IMR-90 (cell line): Measurements from ENCODE around the gene TMEM240. TPM values are rescaled to one million over a fixed set of nuclear protein-coding genes. Genes with fewer than 3 reads are reported as not detected.

Experiments used
- ATAC-seq: fragments of 200-7000 bp; cut with Tn5 transposase; 2 replicates; pipeline ENCODE4 v1.9.1; 2020; ENCODE audit warnings: low read depth, mild to moderate bottlenecking, moderate library complexity
- BruUV-seq: library from RNA; stranded (reverse); fragments of 400-500 nt; replicated peaks from 2 replicates; lab custom pipeline; 2021; lab: Mats Ljungman, UMichigan
- CTCF ChIA-PET: fragments of 300-600 bp; formaldehyde crosslinking; extraction: SDS; loops from one replicate; lab custom pipeline; 2021; ENCODE audit warnings: antibody characterized with exemption; lab: Yijun Ruan, JAX
- POLR2A ChIA-PET: fragments of 300-600 bp; sonication (Branson Sonifier 250); formaldehyde crosslinking; loops from one replicate; lab custom pipeline; 2022; ENCODE audit warnings: antibody characterized with exemption; ENCODE audit not compliant: unreplicated experiment; lab: Charles Lee
- DNase-seq: peaks from one replicate; pipeline ENCODE4 v3.0.0; 2013
- H2AFZ ChIP-seq: replicated peaks from 2 replicates; pipeline ENCODE3; 2013; ENCODE audit warnings: low read length, mild to moderate bottlenecking; ENCODE audit not compliant: poor library complexity
- H2AK5ac ChIP-seq: 2 replicates; pipeline ENCODE4 v1.6.1; 2013; ENCODE audit warnings: low read depth, low read length, inconsistent platforms
- H2AK9ac ChIP-seq: replicated peaks from 2 replicates; pipeline ENCODE3; 2013; ENCODE audit warnings: mild to moderate bottlenecking, low read depth, low read length, moderate library complexity; ENCODE audit not compliant: poor library complexity
- H2BK120ac ChIP-seq: 2 replicates; pipeline ENCODE4 v1.6.1; 2013; ENCODE audit warnings: low read depth, low read length, inconsistent platforms
- H2BK15ac ChIP-seq: 3 replicates; pipeline ENCODE4 v1.6.1; 2013; ENCODE audit warnings: low read depth, low read length, inconsistent platforms
- H2BK20ac ChIP-seq: 2 replicates; pipeline ENCODE4 v1.6.1; 2013; ENCODE audit warnings: low read depth, mild to moderate bottlenecking, inconsistent platforms, low read length, moderate library complexity
- H2BK5ac ChIP-seq: 2 replicates; pipeline ENCODE4 v1.6.1; 2013; ENCODE audit warnings: mild to moderate bottlenecking, low read depth, low read length, inconsistent platforms; ENCODE audit not compliant: poor library complexity, severe bottlenecking
- H3K14ac ChIP-seq: replicated peaks from 2 replicates; pipeline ENCODE4 v1.6.1; 2013; ENCODE audit warnings: low read depth, low read length, inconsistent platforms
- H3K18ac ChIP-seq: 2 replicates; pipeline ENCODE4 v1.6.1; 2013; ENCODE audit warnings: low read depth, low read length, control low read depth
- H3K23ac ChIP-seq: 2 replicates; pipeline ENCODE4 v1.6.1; 2013; ENCODE audit warnings: low read depth, low read length, inconsistent platforms
- H3K27ac ChIP-seq: 2 replicates; pipeline ENCODE4 v1.5.1; 2013; ENCODE audit warnings: mild to moderate bottlenecking, control low read depth, low read length; ENCODE audit not compliant: insufficient read depth
- H3K27me3 ChIP-seq: 2 replicates; pipeline ENCODE4 v1.6.1; 2013; ENCODE audit warnings: low read length; ENCODE audit not compliant: control insufficient read depth, insufficient read depth
- H3K36me3 ChIP-seq: 2 replicates; pipeline ENCODE4 v1.6.1; 2013; ENCODE audit warnings: low read length, mixed read lengths; ENCODE audit not compliant: control insufficient read depth, insufficient read depth
- H3K4ac ChIP-seq: 2 replicates; pipeline ENCODE4 v1.6.1; 2013; ENCODE audit warnings: low read depth, low read length, inconsistent platforms
- H3K4me1 ChIP-seq: 2 replicates; pipeline ENCODE4 v1.6.1; 2013; ENCODE audit warnings: low read length, mixed read lengths; ENCODE audit not compliant: control insufficient read depth, insufficient read depth
- H3K4me2 ChIP-seq: 2 replicates; pipeline ENCODE4 v1.6.1; 2013; ENCODE audit warnings: low read depth, mild to moderate bottlenecking, control low read depth, low read length, moderate library complexity
- H3K4me3 ChIP-seq: 2 replicates; pipeline ENCODE4 v1.5.1; 2013; ENCODE audit warnings: low read depth, mild to moderate bottlenecking, control low read depth, low read length, moderate library complexity; ENCODE audit not compliant: insufficient read depth
- H3K56ac ChIP-seq: 2 replicates; pipeline ENCODE4 v1.6.1; 2013; ENCODE audit warnings: low read length, inconsistent platforms; ENCODE audit not compliant: insufficient read depth; ENCODE audit errors: extremely low read depth
- H3K79me1 ChIP-seq, 2 experiments: 2 replicates each; pipeline ENCODE4 v1.6.1; 2013; ENCODE audit warnings: low read length in 2 of 2, inconsistent platforms in 1 of 2, low read depth in 1 of 2
- H3K9ac ChIP-seq: 2 replicates; pipeline ENCODE4 v1.6.1; 2013; ENCODE audit warnings: low read depth, low read length, control low read depth
- H3K9me1 ChIP-seq: 2 replicates; pipeline ENCODE4 v1.6.1; 2013; ENCODE audit warnings: low read length, inconsistent platforms; ENCODE audit not compliant: insufficient read depth
- H3K9me3 ChIP-seq: 2 replicates; pipeline ENCODE4 v1.6.1; 2013; ENCODE audit warnings: low read length; ENCODE audit not compliant: control insufficient read depth, insufficient read depth
- H4K20me1 ChIP-seq: 2 replicates; pipeline ENCODE4 v1.6.1; 2013; ENCODE audit warnings: low read length, inconsistent platforms; ENCODE audit not compliant: insufficient read depth
- H4K5ac ChIP-seq: 2 replicates; pipeline ENCODE4 v1.6.1; 2013; ENCODE audit warnings: mild to moderate bottlenecking, low read depth, low read length, control low read depth
- H4K8ac ChIP-seq, 2 experiments: 2 replicates each; pipeline ENCODE4 v1.6.1; 2013; ENCODE audit warnings: low read depth in 2 of 2, low read length in 2 of 2, control low read depth in 1 of 2, inconsistent platforms in 1 of 2
- H4K91ac ChIP-seq: 2 replicates; pipeline ENCODE4 v1.6.1; 2013; ENCODE audit warnings: low read depth, low read length, inconsistent platforms; ENCODE audit not compliant: insufficient read depth
- BHLHE40 ChIP-seq: fragments of 150-350 bp; IDR thresholded peaks from 2 replicates; pipeline ENCODE4 v1.6.1; 2016; ENCODE audit warnings: mild to moderate bottlenecking, low read depth, low read length
- CHD1 ChIP-seq: IDR thresholded peaks from 2 replicates; pipeline ENCODE4 v1.6.1; 2012; ENCODE audit warnings: low read depth, low read length, improper control_type of control experiment
- FOS ChIP-seq: fragments of 150-350 bp; IDR thresholded peaks from 2 replicates; pipeline ENCODE4 v1.6.1; 2016; ENCODE audit warnings: low read depth, low read length
- MAFK ChIP-seq: IDR thresholded peaks from 2 replicates; pipeline ENCODE4 v1.6.1; 2012; ENCODE audit warnings: low read depth, low read length, improper control_type of control experiment
- MXI1 ChIP-seq: IDR thresholded peaks from 2 replicates; pipeline ENCODE4 v1.6.1; 2012; ENCODE audit warnings: low read depth, mild to moderate bottlenecking, low read length, moderate library complexity, borderline replicate concordance
- NFE2L2 ChIP-seq: fragments of 150-350 bp; IDR thresholded peaks from 2 replicates; pipeline ENCODE4 v1.6.1; 2016; ENCODE audit warnings: low read depth, mild to moderate bottlenecking, low read length
- RAD21 ChIP-seq: IDR thresholded peaks from 2 replicates; pipeline ENCODE4 v1.6.1; 2012; ENCODE audit warnings: low read length, improper control_type of control experiment
- RFX5 ChIP-seq: IDR thresholded peaks from 2 replicates; pipeline ENCODE4 v1.8.0; 2012; ENCODE audit warnings: low read depth, mild to moderate bottlenecking, low read length, moderate library complexity
- SMC3 ChIP-seq: fragments of 150-350 bp; IDR thresholded peaks from 2 replicates; pipeline ENCODE4 v1.6.1; 2016; ENCODE audit warnings: low read depth, mild to moderate bottlenecking, antibody characterized with exemption, low read length, moderate library complexity
- USF2 ChIP-seq: fragments of 150-350 bp; IDR thresholded peaks from 2 replicates; pipeline ENCODE4 v1.6.1; 2017; ENCODE audit warnings: mild to moderate bottlenecking, antibody characterized with exemption, low read length, low read depth
- WGBS, 2 experiments: methylation state at CpG; one replicate each; pipeline versions ENCODE4 v1.1.5 to v1.1.7; 2013; ENCODE audit warnings: missing lambda C conversion rate in 2 of 2; ENCODE audit not compliant: insufficient read length in 1 of 2; ENCODE audit errors: extremely low coverage in 2 of 2; 5-methylcytosine and 5-hydroxymethylcytosine counted together
- dilution Hi-C: fragments of 300-500 bp; cut with HindIII; formaldehyde crosslinking; loops from one replicate; pipeline ENCODE4 v1.14.3; 2018; ENCODE audit warnings: low sequenced_read_pairs; ENCODE audit not compliant: unreplicated experiment
- in situ Hi-C: fragments of 300-500 bp; cut with MboI; formaldehyde crosslinking; loops from 3 replicates; pipeline ENCODE4 v1.14.3; 2019; ENCODE audit warnings: low sequenced_read_pairs, inconsistent platforms, mixed read lengths
- intact Hi-C: fragments of 100-400 bp; cut with micrococcal nuclease; formaldehyde crosslinking; loops from 2 replicates; pipeline ENCODE4 v1.10.0; 2022
- polyA plus RNA-seq, 3 experiments: library from polyadenylated mRNA; depleted of rRNA; stranded (reverse); fragments of >200 nt; gene quantifications; 2 replicates each; pipeline ENCODE4 v1.2.3, GENCODE V29; 2012; ENCODE audit warnings: low replicate concordance in 1 of 3
- total RNA-seq: library from RNA; depleted of rRNA; stranded (reverse); fragments of >200 nt; gene quantifications from 2 replicates; pipeline ENCODE4 v1.2.3, GENCODE V29; 2012

TMEM240 gene
- total and polyA plus RNA-seq, 2 of the 4 experiments (the other 2 are of a cell fraction): 1.6 to 7.6 TPM

- DNase-seq (no peak), ATAC-seq (no peak)
- Histone ChIP-seq H3K4me3 (no peak overlapping the region), H3K9me1 (peaks cover 15% of the 10 kb centered on the region; the same call in 1 of the 2 replicates), H4K8ac (no peak overlapping the region), H2AK5ac (no peak overlapping the region), H3K18ac (no peak overlapping the region), H4K20me1 (peaks cover 64% of the 10 kb centered on the region), H2BK120ac (no peak overlapping the region), H2BK20ac (no peak overlapping the region), H3K14ac (no peak overlapping the region), H2AFZ (peak overlapping the region; percentile 27), H3K36me3 (peaks cover 54% of the 10 kb centered on the region), H4K91ac (no peak overlapping the region), H4K5ac (no peak overlapping the region), H3K27me3 (no peaks in the 10 kb centered on the region), H3K9me3 (no peaks in the 10 kb centered on the region), H3K27ac (no peak overlapping the region), H2BK5ac (no peak overlapping the region), H3K4me1 (no peaks in the 10 kb centered on the region), H3K4ac (no peak overlapping the region), H3K9ac (no peak overlapping the region), H3K56ac (no peak overlapping the region), H3K23ac (no peak overlapping the region), H2BK15ac (no peak overlapping the region), H3K79me1 (peaks cover 18 to 71% of the 10 kb centered on the region in 2 experiments), H2AK9ac (no peak overlapping the region), H3K4me2 (no peak overlapping the region)
- dilution Hi-C loops: no loop called here
- ChIA-PET POLR2A (no interaction called here), CTCF (no interaction called here)
- in situ Hi-C loops: no loop called here
- TF ChIP-seq FOS: no peak
- no peak for TF ChIP-seq CHD1
- no peak for TF ChIP-seq MAFK
- no peak for TF ChIP-seq NFE2L2
- no peak for TF ChIP-seq USF2
- TF ChIP-seq RFX5: no peak
- no peak for TF ChIP-seq SMC3
- no peak for TF ChIP-seq MXI1
- TF ChIP-seq BHLHE40: no peak
- no peak for TF ChIP-seq RAD21
- intact Hi-C loops: no loop called here
- BruUV-seq: no TSS peak
- 100% methylated on average over 8 of the region's 21 CpGs; no CpG with 5 or more reads in 1 of the 2 experiments for WGBS, 2 experiments
These were observed 22.3 kb upstream of the TMEM240 start for GRCh38 chr1:1562556-1563195.
